Measurements from ENCODE around the gene ELOVL4.

- TF ChIP-seq CTCF (IDR thresholded peaks at IDR 0.05) (no peak), POLR2A (IDR thresholded peaks at IDR 0.05) (no peak)
Measured at GRCh38 chr6:79909517-79909916, 37.8 kb downstream of the ELOVL4 start.
